Progenitor cell of endocrine pancreas (in vitro differentiated cells): ENCODE measurements around the gene TANC2. TPM values are rescaled to one million over a fixed set of nuclear protein-coding genes. Genes with fewer than 3 reads are reported as not detected.

ENCODE experiments used
- DNase-seq: peaks from one replicate; pipeline ENCODE4 v3.0.0; 2021; ENCODE audit warnings: low spot score; ENCODE audit not compliant: unreplicated experiment
- H3K27ac Mint-ChIP-seq: 2 replicates; pipeline ENCODE4 v1.8.0; 2021; ENCODE audit warnings: mild to moderate bottlenecking, moderate library complexity, mixed read lengths
- H3K27me3 Mint-ChIP-seq: 2 replicates; pipeline ENCODE4 v1.8.0; 2021; ENCODE audit warnings: mixed read lengths
- H3K36me3 Mint-ChIP-seq: 2 replicates; pipeline ENCODE4 v1.8.0; 2022; ENCODE audit warnings: mixed read lengths; ENCODE audit not compliant: insufficient read depth
- H3K4me1 Mint-ChIP-seq: 2 replicates; pipeline ENCODE4 v1.8.0; 2021; ENCODE audit warnings: low read depth, mixed read lengths
- H3K4me3 Mint-ChIP-seq: 2 replicates; pipeline ENCODE4 v1.8.0; 2021; ENCODE audit warnings: low read depth, mild to moderate bottlenecking, moderate library complexity, mixed read lengths
- H3K9me3 Mint-ChIP-seq: 2 replicates; pipeline ENCODE4 v1.8.0; 2021; ENCODE audit warnings: low read depth, mixed read lengths
- long read RNA-seq: library from polyadenylated mRNA; unstranded; transcript quantifications from one replicate; pipeline ENCODE4 v2.0.0, GENCODE V29; 2020
- total RNA-seq: library from RNA; stranded (reverse); gene quantifications from 2 replicates; pipeline ENCODE4 v1.2.1, GENCODE V29; 2021
- TF ChIP-seq, protein P1 (sequence below): fragments of 200-600 bp; sonication (generic); IDR thresholded peaks from one replicate; pipeline ENCODE4 v1.5.0; 2021; ENCODE audit warnings: antibody characterized with exemption, mild to moderate bottlenecking; ENCODE audit not compliant: unreplicated experiment

TANC2 gene
- total RNA-seq: 18.0 and 20.2 TPM in 2 replicates
- long read RNA-seq, partial matches to known transcripts: 0 of 5 reads
- long read RNA-seq, other reads (novel, unspliced or antisense): 5 of 5 reads

DNA sequence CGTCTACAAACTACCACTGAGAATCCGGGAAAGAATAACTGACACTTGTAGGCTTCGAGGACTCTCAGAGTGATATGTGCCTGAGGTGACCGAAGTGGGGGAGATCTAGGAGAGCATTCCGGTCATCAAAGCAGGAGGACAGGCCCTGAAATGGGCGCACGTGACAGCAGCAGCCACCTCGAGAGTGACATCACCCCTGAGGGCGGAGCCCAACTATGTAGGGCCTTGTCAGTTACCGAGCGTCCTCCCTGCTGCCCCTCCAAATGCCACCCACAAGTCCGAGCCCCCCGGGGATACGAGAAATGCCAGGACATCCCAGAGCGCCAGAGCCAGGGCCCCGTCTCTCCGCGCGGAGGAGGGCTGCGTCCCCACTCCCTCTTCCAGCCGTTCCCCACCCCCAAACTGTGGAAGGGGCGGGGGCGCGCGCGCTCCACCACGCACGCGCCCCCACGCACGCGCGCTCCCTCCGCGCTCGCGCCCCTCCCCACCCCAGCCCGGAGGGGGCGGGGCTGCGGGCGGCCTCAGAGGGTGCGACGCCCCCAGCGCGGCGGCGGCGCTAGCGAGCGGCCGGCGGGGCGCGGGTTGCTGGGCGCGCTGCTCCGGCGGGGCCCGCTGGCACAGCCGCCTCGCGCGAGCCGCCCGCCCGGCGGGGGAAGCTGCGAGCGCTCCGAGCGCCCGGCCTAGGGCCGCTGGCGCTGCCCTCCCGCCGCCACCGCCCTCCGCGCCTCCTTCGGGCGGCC lies at the start of gene TANC2:
Gene TANC2 (plus strand): TSS at position 550 of the 740 bp plus-strand sequence. CDS start 43,325 bp downstream, outside the sequence.
- Mint-ChIP-seq H3K4me3 (peak within 1 kb of the TSS; percentile 89), H3K9me3 (no peaks in the 10 kb centered on the region), H3K27me3 (peaks cover 54% of the 10 kb centered on the region), H3K4me1 (peaks cover 13% of the 10 kb centered on the region), H3K27ac (peak within 1 kb of the TSS; percentile 95), H3K36me3 (no peaks in the 10 kb centered on the region)
- TF ChIP-seq, protein P1, sequence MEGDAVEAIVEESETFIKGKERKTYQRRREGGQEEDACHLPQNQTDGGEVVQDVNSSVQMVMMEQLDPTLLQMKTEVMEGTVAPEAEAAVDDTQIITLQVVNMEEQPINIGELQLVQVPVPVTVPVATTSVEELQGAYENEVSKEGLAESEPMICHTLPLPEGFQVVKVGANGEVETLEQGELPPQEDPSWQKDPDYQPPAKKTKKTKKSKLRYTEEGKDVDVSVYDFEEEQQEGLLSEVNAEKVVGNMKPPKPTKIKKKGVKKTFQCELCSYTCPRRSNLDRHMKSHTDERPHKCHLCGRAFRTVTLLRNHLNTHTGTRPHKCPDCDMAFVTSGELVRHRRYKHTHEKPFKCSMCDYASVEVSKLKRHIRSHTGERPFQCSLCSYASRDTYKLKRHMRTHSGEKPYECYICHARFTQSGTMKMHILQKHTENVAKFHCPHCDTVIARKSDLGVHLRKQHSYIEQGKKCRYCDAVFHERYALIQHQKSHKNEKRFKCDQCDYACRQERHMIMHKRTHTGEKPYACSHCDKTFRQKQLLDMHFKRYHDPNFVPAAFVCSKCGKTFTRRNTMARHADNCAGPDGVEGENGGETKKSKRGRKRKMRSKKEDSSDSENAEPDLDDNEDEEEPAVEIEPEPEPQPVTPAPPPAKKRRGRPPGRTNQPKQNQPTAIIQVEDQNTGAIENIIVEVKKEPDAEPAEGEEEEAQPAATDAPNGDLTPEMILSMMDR: no peak
- peak; percentile 60 for DNase-seq

DNA sequence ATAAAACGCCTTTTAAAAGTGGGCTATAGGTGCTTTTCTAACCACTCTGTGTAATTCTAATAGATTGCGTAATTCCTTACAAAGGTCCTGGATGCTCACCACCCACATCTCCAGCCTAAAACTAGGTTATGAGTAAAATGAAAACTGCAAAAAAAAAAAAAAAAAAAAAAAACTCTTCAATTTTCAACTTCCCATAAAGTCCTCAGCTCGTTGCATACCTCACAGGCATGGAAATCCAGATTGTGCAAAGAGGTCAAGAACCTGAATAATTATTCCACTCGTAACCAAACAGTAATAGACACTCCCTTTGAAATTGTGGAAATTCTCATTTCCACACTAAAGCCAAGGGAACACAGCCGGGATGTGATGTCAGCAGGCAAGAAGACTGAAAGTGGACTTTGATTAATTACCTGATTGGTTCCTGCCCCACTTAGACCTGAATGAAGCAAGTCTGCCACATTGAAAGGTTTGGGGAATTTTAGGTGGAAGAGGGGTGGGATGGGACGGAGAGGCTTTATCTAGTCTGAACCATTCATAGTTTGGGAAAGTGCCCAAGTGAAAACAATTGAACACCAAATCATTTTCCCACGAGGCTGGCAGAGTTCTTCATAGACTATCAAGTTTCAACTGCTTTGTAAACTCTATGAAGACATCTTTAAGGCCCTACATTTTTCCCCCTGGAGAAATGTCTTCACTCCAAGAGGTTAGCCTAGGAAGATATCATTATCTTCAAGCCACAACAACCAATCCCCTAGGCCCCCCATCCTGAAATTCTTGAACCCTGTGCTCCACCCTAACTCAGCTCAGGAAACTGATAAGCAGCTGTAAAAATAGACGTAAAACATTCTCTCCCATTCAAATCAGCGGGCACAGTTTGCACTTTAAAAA lies 49.1 kb upstream of the TANC2 start:
- Mint-ChIP-seq H3K4me1 (peaks cover 7% of the 10 kb centered on the region), H3K27ac (no peak overlapping the region), H3K9me3 (peaks cover 6% of the 10 kb centered on the region), H3K27me3 (peaks cover 26% of the 10 kb centered on the region), H3K36me3 (no peaks in the 10 kb centered on the region), H3K4me3 (no peak overlapping the region)
- DNase-seq: no peak
- TF ChIP-seq, protein P1: no peak

DNA sequence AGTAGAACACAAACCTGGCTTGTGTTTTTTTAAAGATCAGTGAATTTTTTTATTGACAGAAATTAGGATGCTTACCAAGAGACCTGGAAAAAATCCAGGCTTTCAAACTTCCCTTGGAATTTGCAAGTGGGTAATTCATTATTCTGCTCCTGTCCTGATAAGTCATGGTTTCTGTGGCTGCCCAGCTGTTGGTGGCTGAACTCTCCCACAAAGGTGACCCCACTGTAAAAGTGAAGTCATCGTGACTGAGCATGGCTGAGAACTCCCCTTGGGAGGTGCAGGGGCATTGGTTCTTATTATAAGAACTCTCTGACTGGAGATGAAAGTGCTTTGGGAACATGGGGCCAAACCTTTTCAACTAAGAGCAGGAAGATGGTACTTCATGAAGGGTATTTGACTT lies 46.6 kb upstream of the TANC2 start:
- Mint-ChIP-seq H3K27me3 (peaks cover 22% of the 10 kb centered on the region), H3K27ac (peak overlapping the region; percentile 56), H3K4me3 (no peak overlapping the region), H3K36me3 (no peaks in the 10 kb centered on the region), H3K9me3 (no peaks in the 10 kb centered on the region), H3K4me1 (peaks cover 16% of the 10 kb centered on the region)
- no peak for DNase-seq
- TF ChIP-seq, protein P1: no peak

DNA sequence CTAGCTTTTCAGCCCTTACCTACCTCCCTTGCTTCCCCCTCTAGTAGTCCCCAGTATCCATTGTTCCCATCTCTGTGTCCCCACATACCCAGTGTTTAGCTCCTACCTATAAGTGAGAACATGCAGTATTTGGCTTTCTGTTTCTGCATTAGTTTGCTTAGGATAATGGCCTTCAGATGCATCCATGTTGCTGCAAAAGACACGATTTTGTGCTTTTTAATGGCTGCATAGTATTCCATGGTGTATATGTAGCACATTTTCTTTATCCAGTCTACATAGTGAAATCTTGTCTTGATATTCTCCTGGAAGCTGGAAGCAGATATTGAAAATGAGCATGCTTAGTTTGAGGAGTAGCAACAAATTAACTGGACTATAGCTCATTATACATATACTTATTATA lies 45.7 kb upstream of the TANC2 start:
- Mint-ChIP-seq H3K27me3 (peaks cover 23% of the 10 kb centered on the region), H3K4me1 (peaks cover 16% of the 10 kb centered on the region), H3K4me3 (no peak overlapping the region)

DNA sequence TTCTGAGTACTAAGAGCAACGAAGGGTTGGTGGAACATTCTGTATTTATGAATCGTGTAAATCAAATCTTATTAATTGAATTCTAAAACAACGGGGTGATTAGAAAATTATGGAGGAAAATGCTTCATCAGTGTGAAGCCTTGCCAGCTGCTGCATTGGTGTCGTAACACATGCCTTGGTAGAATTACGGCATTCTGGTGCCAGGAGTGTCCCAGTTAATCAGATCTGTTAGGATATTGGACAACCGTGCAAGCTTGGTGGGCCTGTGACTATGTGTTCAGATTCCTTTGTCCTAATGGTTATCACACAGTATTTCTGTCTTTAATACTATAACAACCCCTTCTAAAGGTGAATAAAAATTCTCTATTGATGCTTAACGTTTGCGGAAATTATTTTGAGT lies 44.2 kb upstream of the TANC2 start:
- H3K27me3 Mint-ChIP-seq: peaks cover 32% of the 10 kb centered on the region
- H3K9me3 Mint-ChIP-seq: no peaks in the 10 kb centered on the region
- H3K36me3 Mint-ChIP-seq: no peaks in the 10 kb centered on the region
- H3K4me3 Mint-ChIP-seq: no peak overlapping the region
- TF ChIP-seq, protein P1: no peak
- no peak for DNase-seq
- peaks cover 16% of the 10 kb centered on the region for H3K4me1 Mint-ChIP-seq
- no peak overlapping the region for H3K27ac Mint-ChIP-seq

More for the DNA sequence above, 45.7 kb upstream of the TANC2 start:
- Mint-ChIP-seq H3K9me3 (no peaks in the 10 kb centered on the region), H3K27ac (no peak overlapping the region), H3K36me3 (no peaks in the 10 kb centered on the region)
- TF ChIP-seq, protein P1: no peak
- no peak for DNase-seq
